Activated naive CD8-positive, alpha-beta T cell treated with anti-CD3 and anti-CD28 coated beads, Interleukin-2, amount 50 U/mL, for 24 hours (primary cell): ENCODE data around the gene IKZF1.
"Not testable (repeated sequence)": the region's sequence is repeated elsewhere in the genome, so short reads cannot be mapped to it uniquely, and the experiment has no call there.

Experiments
- ATAC-seq: fragments of 150-1000 bp; cut with Tn5 transposase; one replicate; pipeline ENCODE4 v1.10.0; 2021
- DNase-seq: peaks from one replicate; pipeline ENCODE4 v3.0.0; 2021
- H3K27ac Mint-ChIP-seq: one replicate; pipeline ENCODE4 v1.8.0; 2021; ENCODE audit warnings: mild to moderate bottlenecking, mixed read lengths
- H3K27me3 Mint-ChIP-seq: one replicate; pipeline ENCODE4 v1.8.0; 2021; ENCODE audit warnings: mixed read lengths
- H3K36me3 Mint-ChIP-seq: one replicate; pipeline ENCODE4 v1.8.0; 2021; ENCODE audit warnings: low read depth, mixed read lengths
- H3K4me1 Mint-ChIP-seq: one replicate; pipeline ENCODE4 v1.8.0; 2021; ENCODE audit warnings: mixed read lengths
- H3K4me3 Mint-ChIP-seq: one replicate; pipeline ENCODE4 v1.8.0; 2021; ENCODE audit warnings: mild to moderate bottlenecking, moderate library complexity, mixed read lengths
- H3K9me3 Mint-ChIP-seq: one replicate; pipeline ENCODE4 v1.8.0; 2021; ENCODE audit warnings: mixed read lengths

Gene IKZF1

DNA sequence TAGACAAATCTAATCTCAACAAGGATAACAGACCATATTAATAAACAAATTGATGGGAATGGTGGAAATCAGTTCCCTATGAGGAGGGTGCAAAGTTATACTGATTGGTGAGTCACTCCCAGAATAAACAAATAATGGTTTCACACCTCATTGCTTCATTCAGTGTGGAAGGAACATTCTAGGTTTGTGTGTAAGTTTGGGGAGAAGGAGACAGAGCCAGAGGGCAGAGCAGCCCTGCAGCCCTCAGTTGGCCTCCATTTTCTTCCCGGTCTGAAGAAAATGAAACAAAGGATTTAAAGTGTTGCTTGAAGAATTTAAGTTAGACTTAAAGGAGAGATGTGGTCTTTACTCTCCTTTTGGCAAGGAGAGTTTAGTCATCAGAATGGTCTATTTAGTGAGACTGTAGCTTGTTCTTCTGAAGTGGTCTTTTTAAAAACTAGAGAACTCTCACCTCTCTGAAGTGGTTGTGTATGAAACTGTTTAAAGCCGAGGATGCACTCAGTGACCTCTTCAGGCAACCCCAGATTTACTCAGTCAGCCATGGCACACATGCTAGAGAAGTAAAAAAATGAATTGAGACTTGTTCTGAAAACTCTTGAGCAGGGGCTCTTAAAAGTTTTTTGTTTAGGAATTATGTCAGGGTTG, 27.2 kb downstream of the IKZF1 start:
- H3K27ac Mint-ChIP-seq: no peak overlapping the region
- peaks cover 20% of the 10 kb centered on the region for H3K4me1 Mint-ChIP-seq
- DNase-seq (no peak), ATAC-seq (peak; percentile 79)
- no peak overlapping the region for H3K4me3 Mint-ChIP-seq
- no peaks in the 10 kb centered on the region for H3K27me3 Mint-ChIP-seq
- no peaks in the 10 kb centered on the region for H3K9me3 Mint-ChIP-seq
- H3K36me3 Mint-ChIP-seq: peaks cover 53% of the 10 kb centered on the region

DNA sequence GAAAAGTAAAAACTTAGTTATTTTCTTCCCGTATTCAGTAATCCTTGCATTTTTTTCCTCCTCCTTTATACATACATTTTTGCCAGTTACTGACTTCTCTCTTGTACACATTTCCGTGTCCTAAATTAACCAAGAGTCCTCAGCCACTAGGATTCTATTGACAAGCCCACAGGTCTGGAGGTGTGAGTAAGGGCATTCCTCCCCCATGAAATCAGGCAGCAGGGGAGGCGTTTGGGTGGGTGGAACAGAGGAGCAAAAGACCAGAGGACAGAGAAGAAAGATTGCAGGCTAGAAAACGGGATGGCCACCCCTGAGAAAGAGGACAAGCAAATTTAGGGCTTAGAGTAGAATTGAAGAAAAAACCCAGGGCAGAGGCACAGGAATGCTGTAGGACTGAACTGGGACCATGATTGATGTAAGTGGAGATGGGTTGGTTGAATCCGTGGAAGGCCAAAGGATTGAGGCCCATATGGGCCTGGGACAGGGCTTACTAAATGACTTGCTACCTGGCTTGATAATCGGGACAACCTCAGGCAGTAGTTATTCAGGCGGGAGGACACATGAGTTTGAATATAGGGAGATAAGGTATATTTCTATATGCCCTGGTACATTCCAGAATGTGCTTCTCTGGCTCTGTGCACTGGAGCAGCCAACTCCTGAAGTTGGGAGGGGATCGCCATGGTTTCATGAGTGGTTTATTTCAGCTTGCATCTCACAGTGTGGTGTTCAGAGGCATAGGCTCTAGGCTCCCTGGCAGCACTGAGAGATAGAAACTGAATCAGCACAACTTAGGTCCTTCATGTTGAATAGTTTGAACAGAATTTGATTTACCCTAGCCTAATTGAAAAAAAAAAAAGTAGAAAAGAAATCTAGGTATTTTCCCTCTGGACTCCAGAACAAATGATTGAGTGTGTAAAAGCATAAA, 28.0 kb downstream of the IKZF1 start:
- H3K36me3 Mint-ChIP-seq: peaks cover 54% of the 10 kb centered on the region
- no peaks in the 10 kb centered on the region for H3K9me3 Mint-ChIP-seq
- no peak for ATAC-seq
- DNase-seq: no peak
- no peaks in the 10 kb centered on the region for H3K27me3 Mint-ChIP-seq
- no peak overlapping the region for H3K4me3 Mint-ChIP-seq
- H3K27ac Mint-ChIP-seq: no peak overlapping the region
- H3K4me1 Mint-ChIP-seq: peaks cover 13% of the 10 kb centered on the region

- ATAC-seq (no peak), DNase-seq (no peak)
- no peak overlapping the region for H3K4me3 Mint-ChIP-seq
- no peak overlapping the region for H3K27ac Mint-ChIP-seq
- peaks cover 6% of the 10 kb centered on the region for H3K4me1 Mint-ChIP-seq
- H3K27me3 Mint-ChIP-seq: no peaks in the 10 kb centered on the region
- H3K9me3 Mint-ChIP-seq: no peaks in the 10 kb centered on the region
- peaks cover 54% of the 10 kb centered on the region for H3K36me3 Mint-ChIP-seq
Measured at GRCh38 chr7:50333221-50333651, 28.7 kb downstream of the IKZF1 start.

GRCh38 chr7:50334341-50334994, 30.0 kb downstream of the IKZF1 start:
- H3K9me3 Mint-ChIP-seq: no peaks in the 10 kb centered on the region
- H3K27ac Mint-ChIP-seq: no peak overlapping the region
- DNase-seq (no peak), ATAC-seq (no peak)
- H3K4me1 Mint-ChIP-seq: no peaks in the 10 kb centered on the region
- H3K27me3 Mint-ChIP-seq: no peaks in the 10 kb centered on the region
- H3K4me3 Mint-ChIP-seq: no peak overlapping the region
- peaks cover 47% of the 10 kb centered on the region for H3K36me3 Mint-ChIP-seq

- Mint-ChIP-seq H3K4me1 (no peaks in the 10 kb centered on the region), H3K9me3 (no peaks in the 10 kb centered on the region), H3K4me3 (no peak overlapping the region), H3K27ac (no peak overlapping the region), H3K27me3 (no peaks in the 10 kb centered on the region), H3K36me3 (peaks cover 45% of the 10 kb centered on the region)
- ATAC-seq (no peak), DNase-seq (no peak)
Measured at GRCh38 chr7:50335230-50335794, 30.8 kb downstream of the IKZF1 start.

DNA sequence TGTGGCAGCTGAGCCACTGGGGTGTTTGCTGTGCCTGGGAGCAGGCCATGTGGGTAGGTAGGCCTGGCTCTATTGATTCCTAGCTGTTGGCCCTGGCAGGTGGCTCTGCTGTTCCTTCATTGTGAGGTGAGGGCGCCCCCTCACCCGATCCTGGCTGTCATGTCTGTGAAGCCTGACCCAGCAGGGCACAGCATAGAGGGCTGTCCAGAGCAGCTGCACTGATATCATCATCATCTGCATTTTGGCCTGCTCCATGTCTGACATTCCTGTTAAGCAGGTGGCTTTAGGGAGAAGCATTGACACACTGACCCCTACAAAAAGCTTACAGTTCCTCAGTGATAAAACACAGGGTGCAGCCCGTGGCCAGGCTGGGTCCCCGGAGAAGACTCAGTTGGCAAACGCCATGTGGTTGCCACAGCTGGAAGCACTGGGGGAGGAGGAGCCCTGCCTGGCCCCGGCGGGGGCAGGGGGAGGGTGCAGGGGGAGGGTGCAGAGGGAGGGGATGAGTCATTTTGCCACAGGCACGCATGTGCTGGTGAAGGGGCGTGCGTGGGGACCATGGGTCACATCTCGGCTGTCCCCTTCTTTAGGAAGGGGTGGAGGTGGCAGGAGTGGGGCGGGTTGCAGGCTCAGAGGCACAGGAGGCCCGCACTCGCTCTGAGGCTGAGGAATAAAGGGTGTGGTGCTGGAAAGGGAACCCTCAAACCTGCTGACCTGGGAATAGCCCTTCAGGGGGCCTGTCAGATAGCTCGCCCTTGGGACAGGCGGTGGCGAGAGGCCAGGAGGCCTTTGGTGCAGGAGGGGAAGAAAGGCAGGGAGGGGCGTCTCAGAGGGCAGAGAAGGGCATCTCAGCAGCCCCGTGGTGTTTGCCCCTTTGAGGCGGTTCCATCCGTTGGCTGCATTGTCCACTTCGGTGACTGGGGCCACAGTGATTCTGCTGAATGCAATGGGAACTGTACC, 31.6 kb downstream of the IKZF1 start:
- Mint-ChIP-seq H3K36me3 (peaks cover 40% of the 10 kb centered on the region), H3K27ac (no peak overlapping the region)
- DNase-seq: peak; percentile 88

DNA sequence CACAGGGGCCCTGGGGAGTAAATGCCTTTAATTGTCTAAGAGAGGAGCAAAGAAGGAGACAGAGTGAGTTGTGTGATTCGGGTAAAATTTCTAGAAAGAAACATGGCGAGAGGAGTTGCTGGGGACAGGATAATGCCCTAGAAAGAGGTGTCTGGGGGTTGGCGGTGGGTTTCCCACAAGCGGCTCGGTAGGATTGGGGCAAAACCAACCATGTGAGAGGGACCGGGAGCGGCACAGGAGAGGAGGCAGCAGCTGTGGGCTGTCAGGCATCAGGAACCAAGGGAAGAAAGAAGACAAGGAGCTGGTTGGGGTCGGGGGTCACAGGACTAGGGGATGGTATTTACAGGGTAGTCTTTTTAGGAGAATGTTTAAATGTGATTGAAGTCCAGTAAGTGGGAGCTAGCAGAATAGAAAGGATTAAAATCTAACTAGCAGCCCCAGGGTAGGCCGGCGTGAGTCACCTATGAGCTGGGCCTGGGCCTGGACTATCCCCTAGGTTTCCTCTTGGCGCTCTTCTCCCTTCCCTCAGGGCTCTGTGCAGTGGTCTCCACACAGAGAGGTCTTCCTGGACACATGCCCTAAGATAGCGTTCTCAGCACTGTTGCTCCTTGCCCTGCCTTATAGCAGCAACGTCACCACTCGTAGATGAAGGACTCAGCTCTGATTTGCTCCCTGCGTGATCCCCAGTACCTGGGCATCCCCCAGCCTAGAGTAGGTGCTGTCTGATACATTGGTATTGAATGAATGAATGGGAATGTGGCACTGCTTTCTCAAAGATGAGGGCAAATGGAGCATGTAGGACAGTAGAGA, 32.6 kb downstream of the IKZF1 start:
- Mint-ChIP-seq H3K27me3 (no peaks in the 10 kb centered on the region), H3K27ac (no peak overlapping the region), H3K4me1 (no peaks in the 10 kb centered on the region), H3K9me3 (no peaks in the 10 kb centered on the region), H3K36me3 (peaks cover 41% of the 10 kb centered on the region), H3K4me3 (no peak overlapping the region)
- DNase-seq (no peak), ATAC-seq (peak; percentile 12)

More for the DNA sequence above, 31.6 kb downstream of the IKZF1 start:
- Mint-ChIP-seq H3K27me3 (no peaks in the 10 kb centered on the region), H3K9me3 (no peaks in the 10 kb centered on the region), H3K4me1 (no peaks in the 10 kb centered on the region), H3K4me3 (no peak overlapping the region)
- ATAC-seq: peak; percentile 38

GRCh38 chr7:50339472-50339871, 35.0 kb downstream of the IKZF1 start:
- H3K36me3 Mint-ChIP-seq: peaks cover 54% of the 10 kb centered on the region
- not testable (repeated sequence) for DNase-seq, H3K4me1 Mint-ChIP-seq, H3K9me3 Mint-ChIP-seq, H3K27me3 Mint-ChIP-seq, ATAC-seq, H3K27ac Mint-ChIP-seq, H3K4me3 Mint-ChIP-seq

DNA sequence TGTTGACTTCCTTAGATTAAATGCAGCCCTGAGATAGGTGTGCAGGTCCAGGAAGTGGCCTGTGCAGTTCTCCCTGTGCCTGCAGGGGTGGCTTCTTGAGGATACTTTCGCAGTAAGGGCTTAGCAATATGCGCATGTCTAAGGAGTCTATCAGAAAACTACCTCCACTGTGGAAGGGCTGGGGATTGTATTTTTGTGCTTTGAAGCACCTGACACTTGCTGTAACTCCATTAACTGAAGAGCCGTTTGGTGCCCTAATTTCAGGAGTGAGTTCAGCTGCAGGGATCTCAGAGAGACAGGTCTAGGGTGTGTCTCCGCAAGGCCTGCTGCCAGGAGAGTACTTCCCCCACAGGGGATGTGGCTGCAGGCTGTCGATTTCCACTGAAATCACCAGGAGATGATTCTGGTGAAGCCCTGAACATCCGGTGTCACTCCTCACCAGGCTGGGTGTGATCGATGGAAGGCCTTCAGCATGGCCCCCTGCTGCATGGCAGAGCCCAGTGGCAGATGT, 35.5 kb downstream of the IKZF1 start:
- H3K27me3 Mint-ChIP-seq: no peaks in the 10 kb centered on the region
- H3K4me3 Mint-ChIP-seq: no peak overlapping the region
- H3K4me1 Mint-ChIP-seq: peaks cover 1% of the 10 kb centered on the region
- no peak overlapping the region for H3K27ac Mint-ChIP-seq
- peak; percentile 35 for ATAC-seq
- H3K9me3 Mint-ChIP-seq: peaks cover 3% of the 10 kb centered on the region
- H3K36me3 Mint-ChIP-seq: peaks cover 57% of the 10 kb centered on the region
- DNase-seq: peak; percentile 64

DNA sequence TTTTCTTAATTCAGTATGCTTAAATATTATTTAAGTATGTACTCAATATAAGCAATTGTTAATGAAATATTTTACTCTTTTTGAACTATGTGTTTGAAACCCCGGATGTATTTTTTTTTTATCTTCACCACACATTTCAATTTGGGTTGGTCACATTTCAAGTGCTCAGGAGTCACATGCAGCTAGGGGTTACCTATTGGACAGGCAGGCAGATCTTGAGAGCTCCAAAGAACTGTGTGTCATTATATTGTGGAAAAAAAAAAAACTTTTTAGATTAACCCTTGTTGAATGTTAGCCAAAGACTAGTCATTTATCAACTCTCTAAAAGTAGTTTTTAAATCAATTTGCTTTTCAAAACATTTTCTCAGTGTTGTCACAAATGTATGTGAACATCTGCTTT, 37.2 kb downstream of the IKZF1 start:
- DNase-seq (no peak), ATAC-seq (peak; percentile 12)
- Mint-ChIP-seq H3K4me3 (peak overlapping the region; percentile 63), H3K27me3 (no peaks in the 10 kb centered on the region), H3K4me1 (peaks cover 18% of the 10 kb centered on the region), H3K36me3 (peaks cover 64% of the 10 kb centered on the region), H3K27ac (no peak overlapping the region), H3K9me3 (peaks cover 3% of the 10 kb centered on the region)

- peak overlapping the region; percentile 63 for H3K4me3 Mint-ChIP-seq
- H3K9me3 Mint-ChIP-seq: peaks cover 3% of the 10 kb centered on the region
- ATAC-seq (peak; percentile 59), DNase-seq (peak; percentile 68)
- H3K27me3 Mint-ChIP-seq: no peaks in the 10 kb centered on the region
- H3K4me1 Mint-ChIP-seq: peaks cover 27% of the 10 kb centered on the region
- no peak overlapping the region for H3K27ac Mint-ChIP-seq
- H3K36me3 Mint-ChIP-seq: peaks cover 64% of the 10 kb centered on the region
Measured at GRCh38 chr7:50342616-50343114, 38.1 kb downstream of the IKZF1 start.

- no peak for DNase-seq
- peak; percentile 9 for ATAC-seq
- Mint-ChIP-seq H3K4me1 (peaks cover 69% of the 10 kb centered on the region), H3K4me3 (peak overlapping the region; percentile 37), H3K27ac (peak overlapping the region; percentile 95), H3K36me3 (peaks cover 73% of the 10 kb centered on the region), H3K27me3 (no peaks in the 10 kb centered on the region), H3K9me3 (peaks cover 3% of the 10 kb centered on the region)
Measured at GRCh38 chr7:50346545-50347497, 42.3 kb downstream of the IKZF1 start.
